ENCODE data around the gene FLVCR2. TPM values are rescaled to one million over a fixed set of nuclear protein-coding genes. Genes with fewer than 3 reads are reported as not detected.
"Not testable (repeated sequence)": the region's sequence is repeated elsewhere in the genome, so short reads cannot be mapped to it uniquely, and the experiment has no call there.

The FLVCR2 gene
- total RNA-seq, 1 donor from 2014 or later, result 3.2 TPM

DNA sequence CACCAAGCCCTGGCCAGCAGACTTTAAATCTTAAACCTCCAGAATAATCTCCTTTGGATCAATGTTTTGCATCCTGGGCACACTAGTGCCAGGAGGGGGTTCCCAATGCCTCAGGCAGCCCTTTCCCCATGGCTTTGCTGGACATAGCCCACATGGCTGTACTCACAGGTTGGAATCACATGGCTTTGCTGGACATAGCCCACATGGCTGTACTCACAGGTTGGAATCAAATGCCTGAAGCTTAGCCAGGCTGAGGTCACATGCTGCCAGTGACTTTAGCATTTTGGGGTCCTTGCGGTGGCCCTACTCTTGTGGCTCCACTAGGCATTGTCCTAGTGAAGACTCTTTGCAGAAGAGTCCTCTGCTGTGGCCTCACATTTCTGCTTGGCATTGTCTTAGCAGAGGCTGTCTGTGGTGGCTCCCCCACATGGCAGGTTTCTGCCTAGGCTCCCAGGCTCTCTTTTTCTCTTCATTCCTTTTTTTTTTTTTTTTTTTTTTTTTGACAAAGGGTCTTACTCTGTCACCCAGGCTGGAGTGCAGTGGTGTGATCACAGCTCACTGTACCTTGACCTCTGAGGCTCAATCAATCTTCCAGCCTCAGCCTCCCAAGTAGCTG lies 13.0 kb downstream of the FLVCR2 start:
- Histone ChIP-seq H3K27me3 (ENCODE audit: low read depth) (no peaks in the 10 kb centered on the region), H3K36me3 (no peaks in the 10 kb centered on the region), H3K4me1 (peaks cover 22% of the 10 kb centered on the region), H3K4me3 (no peak overlapping the region), H3K27ac (replicated peaks) (no peak overlapping the region), H3K9me3 (replicated peaks) (no peaks in the 10 kb centered on the region)
- DNase-seq, result no peak
- TF ChIP-seq, protein P1, sequence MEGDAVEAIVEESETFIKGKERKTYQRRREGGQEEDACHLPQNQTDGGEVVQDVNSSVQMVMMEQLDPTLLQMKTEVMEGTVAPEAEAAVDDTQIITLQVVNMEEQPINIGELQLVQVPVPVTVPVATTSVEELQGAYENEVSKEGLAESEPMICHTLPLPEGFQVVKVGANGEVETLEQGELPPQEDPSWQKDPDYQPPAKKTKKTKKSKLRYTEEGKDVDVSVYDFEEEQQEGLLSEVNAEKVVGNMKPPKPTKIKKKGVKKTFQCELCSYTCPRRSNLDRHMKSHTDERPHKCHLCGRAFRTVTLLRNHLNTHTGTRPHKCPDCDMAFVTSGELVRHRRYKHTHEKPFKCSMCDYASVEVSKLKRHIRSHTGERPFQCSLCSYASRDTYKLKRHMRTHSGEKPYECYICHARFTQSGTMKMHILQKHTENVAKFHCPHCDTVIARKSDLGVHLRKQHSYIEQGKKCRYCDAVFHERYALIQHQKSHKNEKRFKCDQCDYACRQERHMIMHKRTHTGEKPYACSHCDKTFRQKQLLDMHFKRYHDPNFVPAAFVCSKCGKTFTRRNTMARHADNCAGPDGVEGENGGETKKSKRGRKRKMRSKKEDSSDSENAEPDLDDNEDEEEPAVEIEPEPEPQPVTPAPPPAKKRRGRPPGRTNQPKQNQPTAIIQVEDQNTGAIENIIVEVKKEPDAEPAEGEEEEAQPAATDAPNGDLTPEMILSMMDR (IDR thresholded peaks at IDR 0.05; ENCODE audit: borderline replicate concordance), result no peak
- intact Hi-C loops (cut with micrococcal nuclease), result no loop called here

DNA sequence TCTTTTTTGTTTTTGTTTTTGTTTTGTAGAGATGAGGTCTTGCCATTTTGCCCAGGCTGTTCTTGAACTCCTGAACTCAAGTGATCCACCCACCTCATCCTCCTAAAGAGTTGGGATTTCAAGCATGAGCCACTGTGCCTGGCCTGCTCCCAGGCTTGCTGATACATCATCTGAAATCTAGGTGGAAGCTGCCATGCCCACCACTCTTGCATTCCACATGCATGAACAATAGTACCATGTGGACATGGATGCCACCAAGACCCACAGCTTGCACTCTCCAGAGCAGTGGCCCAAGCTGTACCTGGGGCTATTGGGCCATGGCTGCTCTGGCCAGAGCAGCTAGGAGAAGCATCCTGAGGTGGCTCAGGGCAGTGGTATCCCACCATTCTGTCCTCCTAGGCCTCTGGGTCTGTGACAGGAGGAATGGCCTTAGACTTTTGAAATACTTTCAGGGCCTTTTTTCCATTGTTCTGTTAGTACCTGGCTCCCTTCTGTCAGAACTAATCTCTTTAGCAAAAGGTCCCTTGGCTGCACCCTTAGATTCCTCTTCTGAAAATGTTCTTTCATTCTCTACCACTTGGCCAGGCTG lies 13.7 kb downstream of the FLVCR2 start:
- TF ChIP-seq, protein P1 (IDR thresholded peaks at IDR 0.05; ENCODE audit: borderline replicate concordance), result no peak
- Histone ChIP-seq H3K4me3 (no peak overlapping the region), H3K27ac (replicated peaks) (no peak overlapping the region), H3K27me3 (ENCODE audit: low read depth) (no peaks in the 10 kb centered on the region), H3K4me1 (peaks cover 22% of the 10 kb centered on the region), H3K9me3 (replicated peaks) (no peaks in the 10 kb centered on the region), H3K36me3 (no peaks in the 10 kb centered on the region)
- intact Hi-C loops (cut with micrococcal nuclease), result no loop called here
- no peak for DNase-seq

DNA sequence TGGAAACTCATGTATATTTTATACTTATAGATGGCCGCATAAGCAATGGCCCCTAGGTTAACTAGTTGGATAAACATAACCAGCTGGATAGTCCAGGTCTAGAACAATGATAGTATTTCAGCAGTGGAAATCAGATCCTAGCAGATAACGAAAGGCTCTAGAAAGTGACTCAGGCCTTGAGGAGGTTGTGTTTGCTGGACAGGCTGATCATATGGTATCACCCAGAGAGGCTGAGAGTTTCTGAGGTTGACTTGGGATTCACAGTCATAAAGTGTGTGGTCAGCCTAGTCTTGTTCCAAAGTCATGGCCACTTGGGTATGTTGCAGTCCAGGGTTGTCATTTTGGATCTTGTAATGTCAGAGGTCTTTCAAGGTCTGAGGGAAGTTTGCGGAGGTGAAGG lies 16.8 kb downstream of the FLVCR2 start:
- TF ChIP-seq, protein P1 (IDR thresholded peaks at IDR 0.05; ENCODE audit: borderline replicate concordance), result no peak
- no peaks in the 10 kb centered on the region for H3K36me3 ChIP-seq
- H3K9me3 ChIP-seq (replicated peaks), result no peaks in the 10 kb centered on the region
- intact Hi-C loops (cut with micrococcal nuclease), result no loop called here
- H3K27me3 ChIP-seq (ENCODE audit: low read depth), result no peaks in the 10 kb centered on the region
- no peak for DNase-seq
- H3K4me3 ChIP-seq, result no peak overlapping the region
- H3K27ac ChIP-seq (replicated peaks), result no peak overlapping the region
- peaks cover 22% of the 10 kb centered on the region for H3K4me1 ChIP-seq

DNA sequence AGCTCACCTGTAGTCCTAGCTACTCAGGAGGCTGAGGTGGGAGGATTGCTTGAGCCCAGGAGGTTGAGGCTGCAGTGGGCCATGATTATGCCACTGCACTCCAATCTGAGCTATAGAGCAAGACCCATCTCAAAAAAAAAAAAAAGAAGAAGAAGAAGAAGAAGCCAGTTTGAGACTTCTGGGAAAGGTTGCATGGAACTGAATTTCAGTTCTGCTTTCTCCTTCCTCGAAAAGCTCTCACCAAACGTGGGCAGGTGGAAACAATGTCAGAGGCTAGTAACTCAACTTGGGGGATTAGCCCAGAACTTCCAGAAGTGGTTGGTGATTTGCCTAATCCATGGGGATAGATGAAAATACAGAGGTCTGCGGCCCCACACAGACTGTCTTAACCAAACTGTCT lies 18.7 kb downstream of the FLVCR2 start:
- intact Hi-C loops (cut with micrococcal nuclease), result no loop called here
- peaks cover 16% of the 10 kb centered on the region for H3K4me1 ChIP-seq

DNA sequence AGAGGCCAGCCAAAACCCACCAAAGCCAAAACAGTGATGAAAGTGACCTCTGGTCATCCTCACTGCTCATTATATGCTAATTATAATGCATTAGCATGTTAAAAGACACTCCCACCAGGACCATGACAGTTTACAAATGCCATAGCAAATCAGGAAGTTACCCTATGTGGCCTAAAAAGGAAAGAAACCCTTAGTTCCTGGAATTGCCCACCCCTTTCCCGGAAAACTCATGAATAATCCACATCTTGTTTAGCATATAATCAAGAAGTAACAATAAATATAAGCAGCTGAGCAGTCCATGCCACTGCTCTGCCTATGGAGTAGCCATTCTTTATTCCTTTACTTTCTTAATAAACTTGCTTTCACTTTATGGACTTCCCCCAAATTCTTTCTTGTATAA lies 21.7 kb downstream of the FLVCR2 start:
- intact Hi-C loops (cut with micrococcal nuclease); H3K27ac ChIP-seq (replicated peaks); DNase-seq; H3K27me3 ChIP-seq (ENCODE audit: low read depth); H3K4me3 ChIP-seq; H3K9me3 ChIP-seq (replicated peaks); H3K36me3 ChIP-seq: not testable (repeated sequence)
- H3K4me1 ChIP-seq, result peaks cover 11% of the 10 kb centered on the region

More for the DNA sequence above, 18.7 kb downstream of the FLVCR2 start:
- DNase-seq, result no peak
- Histone ChIP-seq H3K36me3 (no peaks in the 10 kb centered on the region), H3K9me3 (replicated peaks) (no peaks in the 10 kb centered on the region), H3K27ac (replicated peaks) (no peak overlapping the region), H3K4me3 (no peak overlapping the region), H3K27me3 (ENCODE audit: low read depth) (no peaks in the 10 kb centered on the region)
- TF ChIP-seq, protein P1 (IDR thresholded peaks at IDR 0.05; ENCODE audit: borderline replicate concordance), result no peak

DNA sequence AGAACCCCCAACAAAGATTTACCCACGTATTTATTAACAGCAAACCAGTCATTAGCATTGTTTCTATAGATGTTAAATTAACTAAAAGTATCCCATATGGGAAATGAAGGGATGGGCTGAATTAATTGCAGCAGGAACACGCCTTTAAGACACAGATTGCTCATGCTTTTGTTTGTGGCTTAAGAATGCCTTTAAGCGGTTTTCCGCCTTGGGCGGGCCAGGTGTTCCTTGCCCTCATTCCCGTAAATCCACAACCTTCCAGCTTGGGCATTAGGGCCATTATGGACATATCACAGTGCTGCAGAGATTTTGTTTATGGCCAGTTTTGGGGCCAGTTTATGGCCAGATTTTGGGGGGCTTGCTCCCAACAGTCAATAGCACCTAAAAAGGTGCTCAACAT lies 22.6 kb downstream of the FLVCR2 start:
- H3K9me3 ChIP-seq (replicated peaks); DNase-seq; intact Hi-C loops (cut with micrococcal nuclease); H3K27ac ChIP-seq (replicated peaks); H3K27me3 ChIP-seq (ENCODE audit: low read depth); H3K4me3 ChIP-seq; H3K36me3 ChIP-seq: not testable (repeated sequence)
- H3K4me1 ChIP-seq, result peaks cover 21% of the 10 kb centered on the region
